GM18873 (cell line): ENCODE measurements around the gene TSC22D2.

ENCODE experiments used
- ATAC-seq: cut with Tn5 transposase; IDR thresholded peaks from one replicate; pipeline ENCODE4 v1.9.1; 2021; ENCODE audit warnings: mild to moderate bottlenecking, moderate library complexity, moderate number of reproducible peaks; ENCODE audit not compliant: unreplicated experiment, low FRiP score

Gene TSC22D2

GRCh38 chr3:150408221-150409124 lies at the start of gene TSC22D2:
Gene TSC22D2, plus strand, starts transcription at chr3:150408298. Its CDS starts 1,053 bp downstream, at chr3:150409351.
- ATAC-seq: peak; percentile 58

DNA sequence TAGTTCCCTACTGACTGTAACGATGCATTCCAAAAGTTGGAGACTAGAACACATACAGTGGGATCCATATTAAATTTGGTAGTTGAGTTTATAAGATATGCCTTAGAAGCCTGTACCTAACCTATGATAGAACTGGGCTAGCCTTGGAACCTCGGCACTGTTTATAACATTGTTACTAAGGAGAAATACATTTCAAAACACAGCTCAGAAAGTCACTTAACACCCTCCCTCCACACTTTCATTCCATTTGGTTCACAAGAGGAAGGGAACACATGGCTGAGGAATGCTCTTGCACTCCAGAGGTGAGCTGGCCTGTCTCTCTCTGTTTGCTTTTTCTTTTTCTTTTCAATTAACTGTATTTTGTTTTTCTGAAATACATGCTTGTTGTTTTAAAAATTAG lies 48.7 kb upstream of the TSC22D2 start:
- ATAC-seq: no peak

DNA sequence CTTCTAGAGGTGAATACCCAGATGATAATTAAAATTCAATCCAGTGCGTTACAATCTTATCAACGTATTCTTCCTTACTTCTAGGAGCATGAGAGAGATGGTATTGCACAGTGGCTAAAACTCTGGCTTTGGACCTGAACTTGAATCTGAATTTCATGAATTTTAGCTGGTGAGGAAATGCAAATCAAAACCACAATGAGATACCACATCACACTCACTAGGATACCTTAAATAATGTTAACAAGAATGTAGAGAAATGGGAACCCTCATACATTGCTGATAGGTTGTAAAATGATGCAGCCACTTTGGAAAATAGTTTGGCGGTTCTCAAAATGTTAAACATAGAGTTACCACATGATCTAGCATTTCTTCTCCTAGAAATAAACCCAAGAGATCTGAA lies 47.1 kb upstream of the TSC22D2 start:
- ATAC-seq: no peak

DNA sequence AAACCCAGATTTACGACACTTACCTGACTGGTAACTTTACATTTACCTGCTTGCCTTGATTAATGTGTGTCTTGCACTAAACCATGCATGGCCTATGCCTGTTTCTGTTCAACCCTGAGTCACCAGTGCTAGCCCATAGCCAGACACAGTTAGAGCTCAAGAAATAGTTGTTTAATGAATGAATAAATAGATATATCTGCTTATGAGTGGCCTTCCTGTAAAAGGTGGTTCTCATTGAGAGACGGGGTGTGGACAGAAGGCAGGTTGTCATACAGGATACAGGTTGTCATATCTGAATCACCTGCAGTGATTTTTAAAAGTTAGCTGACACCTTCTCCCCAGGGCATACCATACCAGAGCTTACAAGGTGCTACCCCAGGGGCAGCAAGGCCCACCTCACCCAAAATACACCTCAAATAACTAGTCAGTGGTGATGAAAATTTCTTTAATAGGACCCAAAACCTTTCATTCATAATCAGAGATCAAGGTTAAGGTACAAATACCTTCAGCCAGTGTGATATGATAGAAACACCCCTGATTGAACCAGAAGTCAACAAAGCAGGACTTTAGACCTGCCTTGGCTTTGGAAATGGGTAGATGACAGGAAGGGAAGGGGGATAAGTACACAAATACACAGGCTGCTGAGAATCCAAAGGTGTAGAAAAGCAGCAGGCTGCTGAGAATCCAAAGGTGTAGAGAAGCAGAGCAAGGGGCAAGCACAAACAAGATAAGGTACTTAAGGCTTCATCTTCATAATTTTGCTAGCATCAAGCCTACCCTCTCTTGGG lies 45.4 kb upstream of the TSC22D2 start:
- ATAC-seq: no peak

DNA sequence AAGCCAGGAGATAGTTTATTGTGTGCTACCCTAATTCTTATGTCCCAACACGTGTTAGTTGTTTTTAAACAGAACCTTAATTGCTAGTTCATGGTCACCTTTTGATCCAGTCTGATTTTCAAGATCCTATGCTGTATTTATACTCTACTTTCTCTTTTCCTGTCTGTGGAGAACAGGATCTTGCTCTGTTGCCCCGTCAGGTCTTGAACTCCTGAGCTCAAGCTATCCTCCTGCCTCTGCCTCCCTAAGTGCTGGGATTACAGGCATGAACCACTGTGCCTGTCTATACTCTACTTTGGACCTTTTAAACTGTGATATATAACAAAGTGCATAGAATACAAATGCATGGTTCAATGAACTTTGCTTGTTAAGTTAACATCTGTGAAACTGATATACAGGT lies 44.7 kb upstream of the TSC22D2 start:
- ATAC-seq: no peak

GRCh38 chr3:150365132-150365604 lies 42.9 kb upstream of the TSC22D2 start:
- ATAC-seq: peak; percentile 74

GRCh38 chr3:150367757-150368156 lies 40.3 kb upstream of the TSC22D2 start:
- no peak for ATAC-seq

- ATAC-seq: no peak
Measured at GRCh38 chr3:150370122-150370602, 37.9 kb upstream of the TSC22D2 start.

DNA sequence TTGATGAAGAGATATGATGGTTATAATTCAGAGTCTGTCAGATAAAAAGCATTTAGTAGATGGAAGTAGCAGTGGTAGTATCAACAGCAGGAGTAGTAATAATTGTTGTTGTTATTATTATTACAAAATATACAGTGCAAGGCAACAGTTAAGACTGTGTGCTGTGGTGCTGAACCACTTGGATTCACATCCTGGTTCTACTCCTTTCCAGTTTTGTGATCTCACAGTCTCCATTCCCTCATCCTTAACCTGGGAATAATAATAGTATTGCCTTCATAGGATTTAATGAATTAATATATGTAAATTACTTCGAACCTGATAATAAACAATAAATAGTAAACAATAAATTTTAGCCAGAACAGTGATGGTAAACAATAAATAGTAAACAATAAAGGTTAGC lies 37.1 kb upstream of the TSC22D2 start:
- no peak for ATAC-seq

GRCh38 chr3:150371741-150372254 lies 36.3 kb upstream of the TSC22D2 start:
- no peak for ATAC-seq

GRCh38 chr3:150372320-150372719 lies 35.8 kb upstream of the TSC22D2 start:
- no peak for ATAC-seq

DNA sequence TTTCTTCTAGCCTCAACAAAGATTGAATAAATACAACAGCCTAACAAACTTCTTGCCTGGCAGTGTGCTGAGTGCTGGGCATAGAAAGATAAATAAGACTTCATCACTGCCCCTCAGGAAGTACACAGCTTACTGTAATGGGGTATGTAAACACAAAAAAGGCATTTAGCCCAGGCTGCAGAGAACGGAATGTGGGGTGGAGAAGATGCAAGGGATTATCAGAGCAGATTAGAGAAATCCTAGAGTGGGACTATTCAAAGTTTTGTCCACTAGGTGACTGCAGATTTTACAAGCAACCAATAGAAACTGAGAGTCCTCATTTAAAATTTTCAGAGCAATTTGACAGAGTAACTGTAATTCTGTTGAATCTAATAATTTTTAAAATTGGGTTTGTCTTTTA lies 35.4 kb upstream of the TSC22D2 start:
- no peak for ATAC-seq

- ATAC-seq: no peak
Measured at GRCh38 chr3:150373234-150373875, 34.7 kb upstream of the TSC22D2 start.

DNA sequence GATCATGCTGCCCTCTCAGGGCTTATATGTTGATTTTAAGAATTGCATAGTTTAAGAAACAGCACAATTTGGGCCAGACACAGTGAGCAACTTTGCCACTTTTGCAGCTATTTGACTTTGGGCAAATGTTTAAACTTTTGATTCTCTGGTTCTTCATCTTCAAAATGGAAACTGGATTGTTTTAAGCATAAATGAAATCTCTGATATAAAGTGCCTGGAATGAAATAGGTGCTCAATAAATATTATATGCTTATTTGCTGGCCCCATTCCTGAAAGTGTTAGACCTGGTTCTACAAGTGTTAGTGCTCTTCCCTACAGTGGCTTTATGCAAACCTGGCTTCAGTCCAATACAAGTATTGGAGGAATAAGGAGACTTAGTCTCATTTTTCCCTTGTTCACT lies 33.1 kb upstream of the TSC22D2 start:
- ATAC-seq: no peak

DNA sequence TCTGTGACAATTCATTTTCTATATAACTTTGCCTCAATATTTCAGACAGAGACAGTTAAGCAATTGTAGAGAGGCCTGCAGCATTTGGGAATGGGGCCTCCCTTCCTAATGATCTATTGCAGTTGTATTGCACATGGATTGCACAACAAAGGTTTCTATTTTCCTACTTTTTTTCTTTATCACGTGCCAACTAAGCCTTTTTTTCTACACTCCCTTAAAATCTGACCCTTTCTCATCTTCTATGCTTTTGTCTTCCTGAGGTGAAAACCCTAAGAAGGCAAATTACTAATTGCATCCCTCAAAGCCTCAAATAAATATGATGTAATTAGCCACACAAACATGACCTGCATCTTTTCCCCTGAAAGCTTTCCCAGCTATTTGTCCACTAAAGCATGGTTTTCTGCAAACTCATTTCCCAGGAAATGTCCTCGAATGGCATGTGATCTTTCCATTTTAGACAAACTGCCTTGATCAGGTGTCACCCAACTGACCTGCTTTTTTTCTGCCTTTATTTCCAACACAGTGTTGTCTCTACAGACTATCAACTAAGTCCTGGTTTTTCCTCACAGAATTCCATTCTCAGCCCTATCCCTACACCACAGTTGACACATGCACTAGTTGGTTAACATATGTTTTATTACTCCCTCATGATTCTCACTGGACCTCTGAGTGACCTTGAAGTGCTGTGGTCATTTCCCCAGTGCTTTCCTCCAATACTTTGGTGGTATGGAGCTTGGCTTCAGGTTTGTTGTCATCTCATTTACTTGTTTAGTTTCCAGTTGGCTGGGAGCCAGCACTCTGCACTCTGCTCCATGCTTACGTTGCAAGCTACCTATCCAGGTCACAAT lies 31.9 kb upstream of the TSC22D2 start:
- no peak for ATAC-seq

DNA sequence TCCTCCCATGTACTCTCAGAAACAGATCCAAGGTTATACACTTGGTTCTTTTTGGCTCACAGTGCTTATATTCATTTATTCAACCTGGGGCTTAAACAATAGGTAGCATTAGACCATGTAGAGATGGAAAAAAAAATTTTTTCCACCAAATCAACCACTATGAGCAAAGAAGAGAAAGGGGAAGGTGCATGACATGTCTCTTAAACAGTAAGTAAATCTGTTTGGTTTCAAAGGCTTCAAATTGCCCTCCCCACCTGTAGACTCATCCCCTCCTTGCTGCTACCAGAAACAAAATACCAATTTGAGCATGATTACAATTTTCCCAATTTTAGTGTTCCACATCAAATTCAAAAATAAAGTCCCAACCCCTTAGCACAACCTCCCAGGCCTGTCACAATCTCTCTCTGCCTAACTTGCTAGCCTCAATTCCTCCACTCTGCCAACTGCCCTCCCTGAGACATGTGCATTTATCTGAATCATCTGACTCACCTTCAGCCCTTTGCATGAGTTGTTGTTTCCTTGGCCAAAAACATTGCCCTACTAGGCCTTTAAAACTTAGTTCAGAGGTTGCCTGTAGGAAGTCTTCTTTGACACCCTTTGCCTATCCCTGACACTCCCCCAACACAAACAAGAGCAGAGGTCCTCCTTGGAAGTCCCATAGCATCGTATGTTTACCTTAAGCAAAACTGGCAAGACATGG lies 30.3 kb upstream of the TSC22D2 start:
- ATAC-seq: no peak

DNA sequence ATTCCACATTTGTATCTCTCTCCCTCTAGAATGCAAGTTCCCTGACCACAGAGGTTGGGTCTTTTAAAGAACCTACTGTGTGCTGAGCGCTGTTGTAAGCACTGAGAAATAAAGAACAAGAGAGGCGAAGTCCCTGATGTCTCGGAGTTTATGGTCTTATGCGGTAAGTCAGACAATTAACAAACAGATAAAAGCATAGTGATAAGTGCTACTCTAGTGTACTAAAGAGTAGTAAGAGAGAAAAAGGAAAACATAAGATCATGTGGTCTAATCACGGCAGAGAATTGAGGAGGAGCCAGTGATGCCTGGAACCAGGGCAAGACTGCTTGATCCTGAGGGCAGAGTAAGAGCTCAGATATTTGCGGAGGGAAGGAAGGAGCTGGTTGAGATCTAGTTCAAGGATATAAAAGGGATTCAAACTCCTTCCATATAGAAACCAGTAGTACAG lies 29.8 kb upstream of the TSC22D2 start:
- no peak for ATAC-seq

DNA sequence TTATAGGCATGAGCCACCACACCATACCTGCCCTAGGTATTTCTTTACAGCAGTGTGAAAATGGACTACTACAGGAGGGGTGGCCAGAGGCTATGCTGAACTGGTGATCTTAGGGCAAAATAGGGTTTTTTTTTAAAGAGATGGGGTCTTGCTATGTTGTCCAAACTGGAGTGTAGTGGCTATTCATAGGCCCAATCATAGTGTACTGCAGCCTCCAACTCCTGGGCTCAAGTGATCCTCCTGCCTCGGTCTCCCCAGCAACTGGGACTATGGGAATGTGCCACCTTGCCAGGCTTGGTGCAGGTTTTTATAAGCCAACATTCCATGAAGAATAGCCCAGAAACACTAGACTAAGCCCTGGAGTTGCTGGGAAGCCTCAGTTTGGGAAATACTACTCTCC lies 28.6 kb upstream of the TSC22D2 start:
- ATAC-seq: no peak
